Uterus (tissue), 2 donors: Measurements from ENCODE around the gene GAS2L1.

ENCODE experiments used
- POLR2A ChIP-seq, 2 donors: fragments of 450-650 bp; IDR thresholded peaks; one replicate each; pipeline ENCODE4 v1.6.1; 2016; ENCODE audit warnings: antibody characterized with exemption in 2 of 2, mild to moderate bottlenecking in 1 of 2, moderate library complexity in 1 of 2
- TF ChIP-seq, protein P1 (sequence below), 4 experiments: fragments of 200-600 bp in 2 of 4; fragments of 450-650 bp in 2 of 4; sonication (generic) in 2 of 4; IDR thresholded peaks; one replicate each; pipeline ENCODE4 v1.5.1; 2016 to 2019; ENCODE audit warnings: antibody characterized with exemption in 4 of 4, mild to moderate bottlenecking in 2 of 4, moderate library complexity in 1 of 4

DNA sequence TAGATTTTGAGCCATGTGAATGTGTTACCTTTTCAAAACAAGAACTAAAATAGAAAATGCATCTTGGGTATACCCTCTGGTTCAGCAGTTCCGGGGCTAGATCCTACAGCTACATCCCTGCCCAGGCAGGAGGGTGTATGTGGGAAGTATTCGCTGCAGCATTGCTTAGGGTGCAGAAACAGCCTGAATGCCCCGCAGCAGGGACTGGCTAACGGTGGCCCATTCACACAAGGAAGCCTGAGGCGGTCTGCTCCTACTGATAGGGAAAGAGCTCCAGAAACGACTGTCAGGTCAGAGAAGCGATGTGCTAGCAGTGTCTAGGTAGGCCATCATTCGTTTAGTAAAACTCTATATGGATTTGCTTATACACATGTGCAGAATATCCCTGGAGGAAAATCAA lies 18.9 kb downstream of the GAS2L1 start:
- TF ChIP-seq, protein P1, sequence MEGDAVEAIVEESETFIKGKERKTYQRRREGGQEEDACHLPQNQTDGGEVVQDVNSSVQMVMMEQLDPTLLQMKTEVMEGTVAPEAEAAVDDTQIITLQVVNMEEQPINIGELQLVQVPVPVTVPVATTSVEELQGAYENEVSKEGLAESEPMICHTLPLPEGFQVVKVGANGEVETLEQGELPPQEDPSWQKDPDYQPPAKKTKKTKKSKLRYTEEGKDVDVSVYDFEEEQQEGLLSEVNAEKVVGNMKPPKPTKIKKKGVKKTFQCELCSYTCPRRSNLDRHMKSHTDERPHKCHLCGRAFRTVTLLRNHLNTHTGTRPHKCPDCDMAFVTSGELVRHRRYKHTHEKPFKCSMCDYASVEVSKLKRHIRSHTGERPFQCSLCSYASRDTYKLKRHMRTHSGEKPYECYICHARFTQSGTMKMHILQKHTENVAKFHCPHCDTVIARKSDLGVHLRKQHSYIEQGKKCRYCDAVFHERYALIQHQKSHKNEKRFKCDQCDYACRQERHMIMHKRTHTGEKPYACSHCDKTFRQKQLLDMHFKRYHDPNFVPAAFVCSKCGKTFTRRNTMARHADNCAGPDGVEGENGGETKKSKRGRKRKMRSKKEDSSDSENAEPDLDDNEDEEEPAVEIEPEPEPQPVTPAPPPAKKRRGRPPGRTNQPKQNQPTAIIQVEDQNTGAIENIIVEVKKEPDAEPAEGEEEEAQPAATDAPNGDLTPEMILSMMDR (IDR thresholded peaks at IDR 0.05) = no peak
- TF ChIP-seq POLR2A (IDR thresholded peaks at IDR 0.05) = no peak
